ENCODE measurements around the gene TPO. TPM values are rescaled to one million over a fixed set of nuclear protein-coding genes. Genes with fewer than 3 reads are reported as not detected.

The TPO gene
- total RNA-seq, 4 donors from 2014 or later = 0.93 to 4.6 (median 1.3) TPM

GRCh38 chr2:1418566-1418965, 5.3 kb downstream of the TPO start:
- Histone ChIP-seq H3K36me3 (no peaks in the 10 kb centered on the region), H3K4me1 (peaks cover 9% of the 10 kb centered on the region), H3K27me3 (no peaks in the 10 kb centered on the region), H3K27ac (no peak overlapping the region), H3K4me3 (no peak overlapping the region), H3K9me3 (no peaks in the 10 kb centered on the region)
- TF ChIP-seq POLR2AphosphoS5 (IDR thresholded peaks at IDR 0.05) (no peak), CTCF (IDR thresholded peaks at IDR 0.05) (no peak), POLR2A (IDR thresholded peaks at IDR 0.05) (no peak), EP300 (IDR thresholded peaks at IDR 0.05) (no peak)
- WGBS = 33% methylated on average over 3 of the region's 3 CpGs
- DNase-seq (ENCODE audit: low spot score in 2 of 2) = no peak

DNA sequence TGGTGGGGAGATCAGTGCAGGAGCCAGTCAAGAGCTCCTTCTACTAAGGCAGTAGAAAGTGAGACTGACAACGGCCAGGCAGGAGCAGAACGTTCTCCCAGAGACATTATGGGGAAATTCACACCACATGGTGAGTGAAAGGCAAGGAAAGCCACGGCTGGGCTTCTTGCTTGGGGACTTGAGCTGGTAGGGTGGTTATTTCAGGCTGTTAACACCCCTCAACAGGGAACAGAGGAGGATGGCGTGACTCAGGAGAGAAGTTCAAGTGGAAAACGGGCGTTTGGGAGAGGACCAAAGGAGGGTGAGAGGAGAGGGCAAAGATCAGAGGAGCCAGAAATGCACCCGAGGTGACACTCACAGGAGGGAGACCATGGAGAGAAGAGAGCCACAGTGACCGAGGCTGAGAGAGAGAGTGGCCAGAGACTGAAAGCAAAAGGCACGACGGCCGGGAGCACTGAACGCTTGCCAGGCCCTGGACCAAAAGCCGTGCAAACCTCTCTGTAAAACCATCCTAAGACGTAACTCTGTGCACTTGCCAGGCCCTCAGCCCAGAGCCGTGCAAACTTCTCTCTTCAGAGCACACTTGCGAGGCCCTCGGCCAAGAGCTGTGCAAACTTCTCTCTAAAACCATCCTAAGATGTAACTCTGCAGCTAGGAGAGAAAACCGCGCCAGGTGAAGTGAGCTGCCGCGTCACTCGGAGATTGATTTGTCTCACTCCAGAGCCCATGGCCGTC, 7.7 kb downstream of the TPO start:
- Histone ChIP-seq H3K36me3 (no peaks in the 10 kb centered on the region), H3K4me3 (no peak overlapping the region), H3K9me3 (no peaks in the 10 kb centered on the region), H3K27ac (no peak overlapping the region), H3K4me1 (peaks cover 9% of the 10 kb centered on the region), H3K27me3 (no peaks in the 10 kb centered on the region)
- WGBS = 87% methylated on average over 23 of the region's 23 CpGs
- TF ChIP-seq POLR2A (IDR thresholded peaks at IDR 0.05) = no peak
- no peak for TF ChIP-seq POLR2AphosphoS5 (IDR thresholded peaks at IDR 0.05)
- no peak for TF ChIP-seq EP300 (IDR thresholded peaks at IDR 0.05)
- TF ChIP-seq CTCF (IDR thresholded peaks at IDR 0.05) = no peak
- DNase-seq (ENCODE audit: low spot score in 2 of 2) = peak in 1 of 2 donors; percentile 61

GRCh38 chr2:1421731-1422130, 8.5 kb downstream of the TPO start:
- Histone ChIP-seq H3K9me3 (no peaks in the 10 kb centered on the region), H3K36me3 (no peaks in the 10 kb centered on the region)
- 81% methylated on average over 10 of the region's 14 CpGs for WGBS

DNA sequence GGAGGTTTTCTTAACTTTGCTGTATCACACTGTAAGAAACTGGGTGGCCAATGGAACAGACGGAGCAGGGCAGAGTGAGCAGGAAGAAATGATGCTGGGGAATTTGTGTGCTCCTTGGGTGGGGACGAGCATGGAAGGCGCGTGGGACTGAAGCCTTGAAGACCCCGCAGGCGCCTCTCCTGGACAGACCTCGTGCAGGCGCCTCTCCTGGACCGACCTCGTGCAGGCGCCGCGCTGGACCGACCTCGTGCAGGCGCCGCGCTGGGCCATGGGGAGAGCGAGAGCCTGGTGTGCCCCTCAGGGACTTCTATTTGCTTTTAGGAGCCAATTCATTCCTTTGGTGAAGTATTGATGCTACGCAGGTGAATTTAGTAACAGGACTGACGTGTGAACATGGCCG, 8.9 kb downstream of the TPO start:
- Histone ChIP-seq H3K36me3 (no peaks in the 10 kb centered on the region), H3K27me3 (no peaks in the 10 kb centered on the region), H3K4me3 (no peak overlapping the region), H3K9me3 (no peaks in the 10 kb centered on the region), H3K4me1 (peaks cover 9% of the 10 kb centered on the region), H3K27ac (no peak overlapping the region)
- DNase-seq (ENCODE audit: low spot score in 2 of 2) = peak in 1 of 2 donors; percentile 72
- WGBS = 93% methylated on average over 22 of the region's 22 CpGs
- TF ChIP-seq EP300 (IDR thresholded peaks at IDR 0.05) (no peak), POLR2AphosphoS5 (IDR thresholded peaks at IDR 0.05) (no peak), POLR2A (IDR thresholded peaks at IDR 0.05) (no peak), CTCF (IDR thresholded peaks at IDR 0.05) (no peak)

More at GRCh38 chr2:1421731-1422130, 8.5 kb downstream of the TPO start:
- peak in 1 of 2 donors; percentile 73 for DNase-seq (ENCODE audit: low spot score in 2 of 2)
- Histone ChIP-seq H3K27ac (no peak overlapping the region), H3K4me3 (no peak overlapping the region), H3K4me1 (peaks cover 9% of the 10 kb centered on the region), H3K27me3 (no peaks in the 10 kb centered on the region)
- no peak for TF ChIP-seq CTCF (IDR thresholded peaks at IDR 0.05)
- TF ChIP-seq POLR2A (IDR thresholded peaks at IDR 0.05) = no peak
- no peak for TF ChIP-seq EP300 (IDR thresholded peaks at IDR 0.05)
- TF ChIP-seq POLR2AphosphoS5 (IDR thresholded peaks at IDR 0.05) = no peak

DNA sequence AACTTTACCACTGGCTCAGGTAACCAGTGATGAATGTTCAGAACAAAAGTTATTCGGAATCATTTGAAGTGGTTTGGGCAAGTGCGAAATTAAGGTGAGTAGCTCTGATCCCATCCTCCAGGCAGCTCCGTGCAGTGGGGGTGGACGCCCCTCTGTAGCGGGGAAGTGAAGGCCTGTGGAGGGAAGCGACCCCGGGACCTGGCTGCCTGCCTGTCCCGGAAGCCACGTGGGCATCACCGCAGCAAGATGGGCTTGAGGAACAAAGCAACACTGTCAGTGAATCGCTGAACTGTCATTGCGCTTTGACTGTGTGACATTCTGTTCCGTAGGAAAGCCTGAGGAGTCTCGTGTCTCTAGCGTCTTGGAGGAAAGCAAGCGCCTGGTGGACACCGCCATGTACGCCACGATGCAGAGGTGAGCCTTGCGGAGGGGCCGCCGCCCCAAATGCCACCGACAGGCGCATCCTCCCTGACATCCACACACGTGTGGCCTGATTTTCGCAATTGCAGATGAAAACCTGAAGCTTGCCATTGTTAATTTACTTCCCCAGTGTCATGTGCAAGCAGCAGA, 9.5 kb downstream of the TPO start:
- no peak overlapping the region for H3K4me3 ChIP-seq
- TF ChIP-seq EP300 (IDR thresholded peaks at IDR 0.05) = no peak
- TF ChIP-seq CTCF (IDR thresholded peaks at IDR 0.05) = no peak
- no peak for TF ChIP-seq POLR2AphosphoS5 (IDR thresholded peaks at IDR 0.05)
- TF ChIP-seq POLR2A (IDR thresholded peaks at IDR 0.05) = no peak
- no peaks in the 10 kb centered on the region for H3K27me3 ChIP-seq
- H3K9me3 ChIP-seq = no peaks in the 10 kb centered on the region
- DNase-seq (ENCODE audit: low spot score in 2 of 2) = peak in 1 of 2 donors; percentile 58
- peaks cover 9% of the 10 kb centered on the region for H3K4me1 ChIP-seq
- 91% methylated on average over 24 of the region's 26 CpGs for WGBS
- no peaks in the 10 kb centered on the region for H3K36me3 ChIP-seq
- H3K27ac ChIP-seq = no peak overlapping the region

All from suprapubic skin (tissue), 4 donors.